ENCODE data around the gene WDR5B. TPM values are rescaled to one million over a fixed set of nuclear protein-coding genes. Genes with fewer than 3 reads are reported as not detected.

Gene WDR5B
- total and polyA plus RNA-seq, 2 of the 8 experiments (the other 6 are each of a cell fraction or from before 2014, with no cell fraction given): 1.9 to 3.5 TPM

GRCh38 chr3:122390665-122391064, 25.2 kb downstream of the WDR5B start (continued):
- TF ChIP-seq NANOG (IDR thresholded peaks at IDR 0.05; ENCODE audit: insufficient read depth, low read depth, low read length, poor library complexity, severe bottlenecking) (no peak), TEAD4 (IDR thresholded peaks at IDR 0.05; ENCODE audit: low read depth, low read length) (no peak)
